HL-60 (cell line): ENCODE results near the gene TAS2R5.

ENCODE experiments used
- DNase-seq, 2 experiments: peaks; one replicate each; pipeline ENCODE4 v3.0.0-alpha.2; 2010 to 2020; ENCODE audit warnings: low read depth in 1 of 2, low spot score in 1 of 2
- H3K27ac ChIP-seq: fragments of 250-450 bp; sonication (Bioruptor Pico); replicated peaks from 2 replicates; pipeline ENCODE4 v1.5.1; 2020; ENCODE audit warnings: mild to moderate bottlenecking, moderate library complexity
- H3K27me3 ChIP-seq: fragments of 250-450 bp; sonication (Bioruptor Pico); 2 replicates; pipeline ENCODE4 v1.5.1; 2021; ENCODE audit warnings: mild to moderate bottlenecking, moderate library complexity; ENCODE audit not compliant: insufficient read depth, poor library complexity, severe bottlenecking
- H3K4me3 ChIP-seq: replicated peaks from 2 replicates; pipeline ENCODE4 v1.5.1; 2011; ENCODE audit warnings: mild to moderate bottlenecking, control low read depth, low read length; ENCODE audit not compliant: insufficient read depth
- CTCF ChIP-seq: IDR thresholded peaks from one replicate; pipeline ENCODE4 v1.5.1; 2011; ENCODE audit warnings: low read length, control low read depth, inconsistent platforms; ENCODE audit not compliant: insufficient read depth
- GABPA ChIP-seq: IDR thresholded peaks from 2 replicates; pipeline ENCODE4 v1.6.1; 2012; ENCODE audit warnings: low read depth
- POLR2AphosphoS5 ChIP-seq: IDR thresholded peaks from 2 replicates; pipeline ENCODE4 v1.6.1; 2012; ENCODE audit warnings: low read depth
- REST ChIP-seq: IDR thresholded peaks from 2 replicates; pipeline ENCODE4 v1.6.1; 2012; ENCODE audit warnings: low read depth; ENCODE audit not compliant: insufficient replicate concordance
- SPI1 ChIP-seq: IDR thresholded peaks from 2 replicates; pipeline ENCODE4 v1.6.1; 2012; ENCODE audit warnings: low read depth, mild to moderate bottlenecking, borderline replicate concordance

The TAS2R5 gene

GRCh38 chr7:141837683-141838082, 47.7 kb downstream of the TAS2R5 start:
- no peak for DNase-seq
- no peak overlapping the region for H3K27ac ChIP-seq
- TF ChIP-seq REST (no peak), GABPA (no peak), CTCF (no peak), POLR2AphosphoS5 (no peak), SPI1 (no peak)
- no peaks in the 10 kb centered on the region for H3K27me3 ChIP-seq
- H3K4me3 ChIP-seq, result no peak overlapping the region

GRCh38 chr7:141838581-141838980, 48.6 kb downstream of the TAS2R5 start:
- TF ChIP-seq CTCF, result no peak
- no peak for TF ChIP-seq GABPA
- TF ChIP-seq REST, result no peak
- TF ChIP-seq SPI1, result no peak
- TF ChIP-seq POLR2AphosphoS5, result no peak
- H3K27ac ChIP-seq, result no peak overlapping the region
- H3K27me3 ChIP-seq, result no peaks in the 10 kb centered on the region
- H3K4me3 ChIP-seq, result no peak overlapping the region
- no peak for DNase-seq

GRCh38 chr7:141839256-141839655, 49.2 kb downstream of the TAS2R5 start:
- no peak overlapping the region for H3K27ac ChIP-seq
- DNase-seq, result no peak
- TF ChIP-seq POLR2AphosphoS5 (no peak), REST (no peak), SPI1 (no peak), GABPA (no peak), CTCF (no peak)

More at GRCh38 chr7:141839256-141839655, 49.2 kb downstream of the TAS2R5 start:
- Histone ChIP-seq H3K4me3 (no peak overlapping the region), H3K27me3 (no peaks in the 10 kb centered on the region)
